ENCODE measurements around the gene TIE1.
A peak's percentile ranks its signal among the peaks of the same experiment; 100 is the strongest.

Gene TIE1

DNA sequence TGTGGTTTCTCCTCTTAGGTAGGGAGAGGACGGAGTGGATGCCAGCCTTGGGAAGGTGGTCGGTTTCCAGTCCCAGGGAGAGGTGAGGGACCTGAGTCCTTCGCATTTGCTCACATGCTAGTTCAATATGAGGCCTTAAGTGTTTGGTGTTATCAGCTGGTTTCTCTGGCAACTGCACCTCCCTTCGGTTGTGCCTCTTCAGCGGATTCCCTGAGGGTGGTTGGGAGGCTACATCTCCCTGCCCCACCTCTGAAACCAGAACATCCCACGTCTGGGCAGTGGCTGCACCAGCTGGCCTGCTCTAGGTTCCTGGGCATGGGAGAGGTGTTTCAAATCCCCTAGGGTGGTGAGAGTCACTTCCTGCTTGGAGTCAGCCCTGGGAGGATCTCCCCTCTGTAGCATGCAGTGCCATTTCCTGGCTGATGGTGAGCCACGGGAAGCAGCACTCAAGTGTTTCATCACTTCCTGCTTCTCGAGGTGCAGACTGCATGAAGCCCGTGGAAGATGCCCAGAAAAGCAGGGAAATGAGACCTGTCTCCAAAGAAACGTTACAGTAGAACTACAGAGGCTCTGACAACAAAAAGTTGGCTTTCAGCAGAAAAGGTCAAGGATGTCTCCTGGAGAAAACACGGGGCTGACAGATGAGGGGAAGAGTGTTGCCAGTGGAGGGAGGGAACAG lies 26.5 kb upstream of the TIE1 start:
- DNase-seq = peak; percentile 44

DNA sequence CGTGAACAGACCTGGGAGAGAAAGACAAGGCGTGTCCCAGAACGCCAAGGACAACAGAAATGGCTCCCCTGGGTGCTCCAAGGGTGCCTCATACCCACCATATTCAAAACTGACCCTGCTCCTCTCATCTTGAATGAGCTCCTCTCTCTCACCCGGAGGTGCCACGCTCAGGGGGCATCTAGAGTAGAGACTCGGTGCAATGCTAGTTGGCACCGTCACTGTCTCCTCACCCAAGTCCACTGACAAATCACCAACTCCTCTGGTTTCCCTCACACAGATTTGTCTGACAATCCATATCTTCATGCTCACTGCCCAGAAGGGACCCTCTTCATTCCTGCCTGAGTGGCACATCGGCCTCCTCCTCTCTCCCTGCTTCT lies 26.0 kb upstream of the TIE1 start:
- no peak for DNase-seq

- DNase-seq = no peak
Measured at GRCh38 chr1:43275826-43276620, 24.8 kb upstream of the TIE1 start.

- no peak for DNase-seq
Measured at GRCh38 chr1:43276673-43277072, 24.1 kb upstream of the TIE1 start.

DNA sequence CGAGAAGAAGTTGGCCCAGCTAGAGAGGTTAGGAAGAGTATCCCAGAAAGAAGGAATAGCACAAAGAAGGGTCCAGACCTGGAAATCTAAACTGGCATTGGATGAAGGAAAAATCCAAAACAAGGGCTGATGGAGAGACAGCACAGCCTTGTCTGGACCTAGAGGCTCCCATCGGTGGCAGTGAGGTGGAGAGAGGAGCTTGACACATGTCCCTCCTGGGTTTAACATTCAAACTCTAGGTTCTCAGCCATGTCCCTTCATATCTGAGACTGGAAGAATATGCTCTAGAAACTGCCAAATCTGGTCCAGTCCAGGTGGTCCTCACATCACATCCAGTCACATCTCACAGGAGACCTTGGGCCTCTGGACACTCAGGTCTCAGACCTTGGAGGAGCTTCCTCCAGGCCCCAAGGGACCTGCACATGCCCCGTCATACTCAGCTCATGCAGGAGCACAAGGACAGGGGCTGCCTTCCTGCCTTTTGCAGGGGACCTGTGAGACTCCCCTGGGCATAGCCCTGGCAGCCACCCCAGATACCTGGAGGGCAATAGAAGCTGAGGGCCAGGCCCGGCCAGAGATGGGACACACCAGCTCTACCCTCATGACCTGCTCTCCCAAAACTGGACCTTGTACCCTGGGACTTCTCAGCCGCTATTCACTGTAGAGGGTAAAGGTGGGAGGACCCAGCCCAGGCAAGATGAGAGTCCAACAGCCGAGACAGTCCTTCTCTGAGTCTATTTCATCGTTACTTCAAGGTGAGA lies 23.5 kb upstream of the TIE1 start:
- DNase-seq = no peak

GRCh38 chr1:43279161-43279560 lies 21.6 kb upstream of the TIE1 start:
- no peak for DNase-seq

GRCh38 chr1:43279666-43280065 lies 21.1 kb upstream of the TIE1 start:
- no peak for DNase-seq

GRCh38 chr1:43280692-43281091 lies 20.1 kb upstream of the TIE1 start:
- DNase-seq = no peak

DNA sequence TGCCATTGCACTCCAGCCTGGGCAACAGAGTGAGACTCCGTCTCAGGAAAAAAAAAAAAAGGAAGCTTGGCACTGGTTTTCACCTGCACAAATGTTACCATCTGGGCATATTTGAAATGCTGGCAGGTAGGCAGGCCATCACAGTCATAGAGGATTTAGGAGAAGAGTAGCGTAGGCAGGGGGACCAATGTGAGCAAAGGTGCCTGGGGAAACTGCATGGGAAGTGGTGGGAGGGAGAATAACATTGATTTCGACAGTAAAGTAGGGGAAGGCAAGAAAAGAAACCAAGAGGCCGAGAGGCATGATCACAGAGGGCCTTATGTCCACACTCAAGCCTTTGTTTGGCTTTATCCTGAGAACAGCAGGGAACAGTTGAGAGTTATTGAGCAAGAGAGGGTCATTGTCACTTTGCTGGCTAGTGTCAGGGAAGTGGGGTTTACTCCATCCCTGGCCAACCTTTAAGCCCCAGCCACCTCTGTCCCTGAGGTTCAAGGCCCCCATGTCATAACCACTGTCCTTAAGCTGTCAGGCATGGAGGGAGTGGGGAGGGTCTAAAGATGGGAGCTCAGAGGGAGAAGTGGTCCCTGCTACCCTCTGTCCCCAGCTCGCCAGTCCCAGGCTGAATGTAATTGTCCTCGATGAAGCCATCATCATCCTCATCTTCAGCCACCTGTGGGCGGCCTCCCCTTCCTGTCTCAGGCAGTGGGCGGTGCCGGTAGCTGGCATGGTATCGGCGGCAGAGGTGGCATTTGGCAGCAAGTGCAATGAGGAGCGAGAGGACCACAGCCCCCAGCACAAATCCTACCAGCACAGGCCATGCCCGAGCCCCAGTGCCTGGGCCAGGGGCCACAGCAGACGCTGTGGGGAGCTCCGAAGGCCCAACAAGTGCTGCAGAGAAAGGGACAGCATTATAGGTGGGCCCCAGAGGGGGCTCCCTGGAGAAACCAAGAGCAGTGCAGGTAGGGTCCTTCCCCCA lies 18.3 kb upstream of the TIE1 start:
- DNase-seq = peak; percentile 35

DNA sequence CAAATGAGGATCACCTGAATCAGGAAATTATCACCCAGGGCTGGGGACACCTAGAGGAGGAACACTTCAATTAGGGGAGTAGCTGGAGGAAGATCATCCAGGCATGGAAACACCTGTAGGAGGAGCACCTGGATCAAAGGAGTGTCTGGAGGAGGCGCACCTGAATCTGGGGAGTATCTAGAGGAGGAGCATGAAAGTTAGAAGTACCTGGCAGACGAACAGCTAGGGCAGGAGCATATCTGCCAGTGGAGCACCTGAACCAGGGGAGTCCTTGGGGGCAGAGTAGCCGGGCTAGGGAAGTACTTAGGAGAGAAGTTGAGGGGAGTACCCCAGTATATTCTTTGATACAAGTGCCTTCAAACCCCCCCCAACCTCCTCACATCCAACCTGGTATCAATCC lies 16.7 kb upstream of the TIE1 start:
- DNase-seq = no peak

- no peak for DNase-seq
Measured at GRCh38 chr1:43284546-43285110, 16.2 kb upstream of the TIE1 start.

DNA sequence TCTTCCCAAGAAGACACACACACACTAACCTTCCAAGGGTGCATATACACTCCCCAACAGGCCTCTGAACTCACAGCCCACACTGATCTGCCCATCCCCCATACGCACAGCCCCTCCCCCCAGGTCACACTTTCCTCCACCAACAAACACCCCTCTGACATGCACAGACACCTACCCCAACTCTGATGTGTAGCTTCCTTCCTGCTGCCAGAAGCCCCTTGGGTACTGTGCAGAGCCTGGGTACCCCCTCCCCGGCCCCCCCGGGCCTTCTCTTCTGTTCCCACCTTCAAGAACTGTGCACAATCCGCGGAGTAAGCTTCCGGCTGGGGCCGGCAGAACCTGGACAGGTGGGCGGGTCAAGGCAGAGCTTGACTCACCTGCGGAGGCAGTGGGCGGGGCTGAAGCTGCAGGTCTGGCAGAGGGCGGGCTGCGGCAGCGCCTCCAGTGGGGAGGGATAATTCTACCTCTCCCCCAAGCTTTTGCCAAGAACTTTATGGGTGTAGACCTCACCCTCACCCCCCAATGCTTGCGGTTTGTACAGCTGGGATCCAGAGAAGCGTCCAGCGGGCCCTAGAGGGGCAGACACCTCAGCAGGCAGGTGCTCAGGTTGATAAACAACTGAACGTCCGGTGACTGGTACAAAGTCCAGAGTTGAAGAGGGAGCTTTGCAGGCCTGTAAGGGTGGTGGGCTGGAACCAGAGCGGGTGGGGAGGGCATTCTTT lies 15.4 kb upstream of the TIE1 start, which contains the start of gene C1orf210:
C1orf210 (minus strand) TSS at position 313 of the 722 bp plus-strand sequence. CDS start 2,311 bp downstream, outside the sequence.
- peak; percentile 95 for DNase-seq

GRCh38 chr1:43286115-43286514 lies 14.7 kb upstream of the TIE1 start:
- DNase-seq = no peak

- no peak for DNase-seq
Measured at GRCh38 chr1:43286533-43286932, 14.2 kb upstream of the TIE1 start.

GRCh38 chr1:43288058-43288784 lies 12.6 kb upstream of the TIE1 start:
- DNase-seq = no peak

DNA sequence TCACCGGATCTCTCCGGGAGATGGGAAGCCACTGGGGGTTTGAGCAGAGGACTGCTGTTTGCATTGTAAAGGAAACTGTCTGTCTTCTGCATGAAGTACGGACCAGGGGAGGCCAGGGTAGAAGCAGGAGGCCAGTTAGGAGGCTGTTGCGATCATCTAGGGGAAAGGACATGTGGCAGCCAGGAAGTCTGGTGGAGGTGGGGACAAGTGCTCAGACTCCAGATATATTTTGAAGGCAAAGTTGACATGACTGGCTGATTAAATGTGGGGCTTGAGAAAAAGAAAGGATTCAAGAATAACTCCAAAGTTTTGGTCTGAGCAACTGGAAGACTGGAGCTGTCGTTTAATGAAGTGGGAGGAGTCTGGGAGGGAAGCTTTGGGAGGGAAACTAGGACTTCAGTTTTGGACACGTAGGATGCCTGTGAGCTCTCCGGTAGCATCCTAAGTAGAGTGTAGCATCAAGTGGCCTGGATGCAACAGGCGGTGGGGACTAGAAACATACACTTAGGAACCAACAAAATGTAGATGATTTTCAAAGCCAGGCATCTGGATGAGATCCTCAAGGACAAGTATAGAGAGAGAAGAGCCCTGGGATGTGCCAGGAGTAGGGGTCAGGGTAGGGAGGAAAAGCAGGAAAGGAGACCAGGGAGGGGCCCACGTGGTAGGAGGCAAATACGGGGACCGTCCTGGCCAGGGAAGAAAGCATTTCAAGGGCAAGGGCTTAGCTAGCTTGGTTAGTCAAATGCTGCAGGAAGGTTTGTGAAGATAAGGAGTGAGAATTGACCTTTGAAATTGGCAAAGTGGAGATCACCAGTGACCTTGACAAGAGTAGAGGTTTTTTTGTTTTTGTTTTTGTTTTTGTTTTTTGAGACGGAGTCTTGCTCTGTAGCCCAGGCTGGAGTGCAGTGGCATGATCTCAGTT lies 11.7 kb upstream of the TIE1 start:
- DNase-seq = no peak

GRCh38 chr1:43292216-43292615 lies 8.6 kb upstream of the TIE1 start:
- no peak for DNase-seq

DNA sequence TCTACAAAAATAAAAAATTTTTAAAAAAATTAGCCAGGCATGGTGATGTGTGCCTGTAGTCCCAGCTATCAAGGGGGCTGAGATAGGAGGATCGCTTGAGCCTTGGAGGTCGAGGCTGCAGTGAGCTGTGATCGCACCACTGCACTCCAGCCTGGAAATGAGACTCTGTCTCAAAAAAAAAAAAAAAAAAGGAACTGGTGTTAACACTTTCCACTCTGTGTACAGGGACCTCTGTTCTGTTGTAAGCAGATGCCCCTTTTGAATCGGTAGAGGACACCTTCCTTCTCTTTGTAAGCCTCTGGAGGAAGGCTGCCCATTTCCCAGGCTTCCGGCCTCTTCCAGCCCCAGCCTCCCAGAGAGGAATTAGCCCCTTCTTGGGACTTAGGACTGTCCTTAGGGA lies 8.1 kb upstream of the TIE1 start:
- no peak for DNase-seq

DNA sequence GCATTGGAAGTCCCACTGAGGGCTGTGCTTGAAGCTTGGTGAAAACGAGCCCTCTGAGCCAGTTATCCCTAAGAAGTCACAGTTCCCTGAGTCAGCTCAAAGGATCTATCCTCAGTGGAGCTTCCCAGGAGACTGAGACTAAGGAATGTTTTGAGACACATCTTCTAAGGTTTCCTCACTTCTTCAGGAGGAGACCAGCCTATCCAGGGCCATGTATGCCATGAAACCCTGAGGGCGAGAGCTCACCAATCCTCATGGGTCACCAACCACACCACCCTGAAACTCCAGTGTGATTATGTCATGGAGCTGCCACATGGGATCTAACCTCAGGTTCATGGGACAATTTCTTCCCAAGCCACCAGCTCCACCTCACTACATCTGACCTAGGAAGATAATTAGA lies 7.6 kb upstream of the TIE1 start:
- no peak for DNase-seq
